Measurements from ENCODE around the gene ZSCAN10.
A peak's percentile ranks its signal among the peaks of the same experiment; 100 is the strongest.

ZSCAN10 gene

GRCh38 chr16:3096362-3096761 lies 2.7 kb downstream of the ZSCAN10 start:
- TF ChIP-seq TCF12 (IDR thresholded peaks at IDR 0.05; ENCODE audit: low read depth): no peak
- no peak for TF ChIP-seq CREB1 (IDR thresholded peaks at IDR 0.05; ENCODE audit: low read depth)
- no peak for TF ChIP-seq RAD21 (IDR thresholded peaks at IDR 0.05; ENCODE audit: low read depth)
- TF ChIP-seq NFIC (IDR thresholded peaks at IDR 0.05): no peak
- TF ChIP-seq EGR1 (IDR thresholded peaks at IDR 0.05): no peak
- TF ChIP-seq USF1 (IDR thresholded peaks at IDR 0.05): no peak
- TF ChIP-seq FOXM1 (IDR thresholded peaks at IDR 0.05; ENCODE audit: borderline replicate concordance, low read depth): no peak
- no peak for TF ChIP-seq MAX (IDR thresholded peaks at IDR 0.05)
- no peak for TF ChIP-seq ZBTB7A (IDR thresholded peaks at IDR 0.05; ENCODE audit: low read depth)
- no peak for TF ChIP-seq TAF1 (IDR thresholded peaks at IDR 0.05; ENCODE audit: low read depth)

- TF ChIP-seq ZBTB7A (IDR thresholded peaks at IDR 0.05; ENCODE audit: low read depth) (no peak), RAD21 (IDR thresholded peaks at IDR 0.05; ENCODE audit: low read depth) (peak; percentile 17; the same call in 1 of the 2 replicates)
These were observed 3.2 kb downstream of the ZSCAN10 start for GRCh38 chr16:3095869-3096268.

- TF ChIP-seq TEAD4 (IDR thresholded peaks at IDR 0.05) (no peak), RAD21 (IDR thresholded peaks at IDR 0.05; ENCODE audit: low read depth) (peak; percentile 65), EP300 (IDR thresholded peaks at IDR 0.05; ENCODE audit: borderline replicate concordance) (no peak), USF1 (IDR thresholded peaks at IDR 0.05) (no peak), CREB1 (IDR thresholded peaks at IDR 0.05; ENCODE audit: low read depth) (no peak)
These were observed 4.6 kb downstream of the ZSCAN10 start for GRCh38 chr16:3094289-3095027.

- TF ChIP-seq YY1 (IDR thresholded peaks at IDR 0.05; ENCODE audit: low read depth): no peak
- TF ChIP-seq TAF1 (IDR thresholded peaks at IDR 0.05; ENCODE audit: low read depth): no peak
- no peak for TF ChIP-seq REST (IDR thresholded peaks at IDR 0.05; ENCODE audit: low read depth)
- no peak for TF ChIP-seq EP300 (IDR thresholded peaks at IDR 0.05; ENCODE audit: borderline replicate concordance)
- no peak for TF ChIP-seq FOXM1 (IDR thresholded peaks at IDR 0.05; ENCODE audit: borderline replicate concordance, low read depth)
- no peak for TF ChIP-seq CREB1 (IDR thresholded peaks at IDR 0.05; ENCODE audit: low read depth)
- no peak for TF ChIP-seq MAX (IDR thresholded peaks at IDR 0.05)
- no peak for TF ChIP-seq RAD21 (IDR thresholded peaks at IDR 0.05; ENCODE audit: low read depth)
- no peak for TF ChIP-seq CEBPB (IDR thresholded peaks at IDR 0.05)
- TF ChIP-seq EGR1 (IDR thresholded peaks at IDR 0.05): no peak
These were observed 6.6 kb downstream of the ZSCAN10 start for GRCh38 chr16:3092501-3092941.

GRCh38 chr16:3091551-3091950 lies 7.5 kb downstream of the ZSCAN10 start:
- no peak for TF ChIP-seq TAF1 (IDR thresholded peaks at IDR 0.05; ENCODE audit: low read depth)
- no peak for TF ChIP-seq CEBPB (IDR thresholded peaks at IDR 0.05)
- no peak for TF ChIP-seq CREB1 (IDR thresholded peaks at IDR 0.05; ENCODE audit: low read depth)
- TF ChIP-seq EP300 (IDR thresholded peaks at IDR 0.05; ENCODE audit: borderline replicate concordance): no peak
- TF ChIP-seq REST (IDR thresholded peaks at IDR 0.05; ENCODE audit: low read depth): no peak
- TF ChIP-seq RAD21 (IDR thresholded peaks at IDR 0.05; ENCODE audit: low read depth): no peak
- no peak for TF ChIP-seq ZBTB7A (IDR thresholded peaks at IDR 0.05; ENCODE audit: low read depth)
- no peak for TF ChIP-seq YY1 (IDR thresholded peaks at IDR 0.05; ENCODE audit: low read depth)
- no peak for TF ChIP-seq TEAD4 (IDR thresholded peaks at IDR 0.05)
- no peak for TF ChIP-seq MAX (IDR thresholded peaks at IDR 0.05)
- TF ChIP-seq TCF12 (IDR thresholded peaks at IDR 0.05; ENCODE audit: low read depth): no peak
- TF ChIP-seq FOXM1 (IDR thresholded peaks at IDR 0.05; ENCODE audit: borderline replicate concordance, low read depth): no peak
- TF ChIP-seq EGR1 (IDR thresholded peaks at IDR 0.05): no peak
- TF ChIP-seq NFIC (IDR thresholded peaks at IDR 0.05): no peak
- no peak for TF ChIP-seq USF1 (IDR thresholded peaks at IDR 0.05)
